GM21619 (cell line): ENCODE measurements around the gene ASCL2.

ENCODE experiments used
- ATAC-seq: cut with Tn5 transposase; IDR thresholded peaks from one replicate; pipeline ENCODE4 v1.9.1; 2021; ENCODE audit not compliant: unreplicated experiment

Gene ASCL2

GRCh38 chr11:2275334-2276279 lies 5.2 kb upstream of the ASCL2 start:
- no peak for ATAC-seq

- no peak for ATAC-seq
Observed at GRCh38 chr11:2273771-2274170, 3.4 kb upstream of the ASCL2 start.

- ATAC-seq, result no peak
Observed at GRCh38 chr11:2273311-2273710, 2.9 kb upstream of the ASCL2 start.

GRCh38 chr11:2272946-2273280 lies 2.5 kb upstream of the ASCL2 start:
- no peak for ATAC-seq

GRCh38 chr11:2272228-2272945 lies 2.0 kb upstream of the ASCL2 start:
- ATAC-seq, result no peak

- no peak for ATAC-seq
Observed at GRCh38 chr11:2271327-2272227, 1.2 kb upstream of the ASCL2 start.

GRCh38 chr11:2271077-2271326 lies 614 bp upstream of the ASCL2 start:
- ATAC-seq, result no peak

- no peak for ATAC-seq
Observed at GRCh38 chr11:2269601-2270321, 627 bp downstream of the ASCL2 start.

GRCh38 chr11:2268729-2269600 lies 1.4 kb downstream of the ASCL2 start:
- no peak for ATAC-seq

GRCh38 chr11:2267851-2268728 lies 2.3 kb downstream of the ASCL2 start:
- ATAC-seq, result no peak

- no peak for ATAC-seq
Observed at GRCh38 chr11:2267306-2267850, 3.0 kb downstream of the ASCL2 start.

- ATAC-seq, result no peak
Observed at GRCh38 chr11:2266586-2267305, 3.6 kb downstream of the ASCL2 start.

- ATAC-seq, result no peak
Observed at GRCh38 chr11:2265854-2266585, 4.4 kb downstream of the ASCL2 start.

- ATAC-seq, result peak; percentile 62
Observed at GRCh38 chr11:2265396-2265795, 5.0 kb downstream of the ASCL2 start.

- ATAC-seq, result no peak
Observed at GRCh38 chr11:2264366-2265053, 5.9 kb downstream of the ASCL2 start.

- ATAC-seq, result no peak
Observed at GRCh38 chr11:2263724-2264360, 6.5 kb downstream of the ASCL2 start.
